K562 (cell line): ENCODE results near the gene MED29. TPM values are rescaled to one million over a fixed set of nuclear protein-coding genes. Genes with fewer than 3 reads are reported as not detected.

Source experiments
- CBFB ChIP-seq: sonication (generic); formaldehyde crosslinking; IDR thresholded peaks from 2 replicates; pipeline ENCODE4 v1.4.0; 2020; ENCODE audit warnings: mild to moderate bottlenecking, missing genetic modification reagents
- DLX4 ChIP-seq: fragments of 250-450 bp; sonication (Bioruptor Pico); IDR thresholded peaks from 2 replicates; pipeline ENCODE4 v1.6.1; 2021; ENCODE audit warnings: mild to moderate bottlenecking
- DPF2 ChIP-seq: fragments of 450-650 bp; IDR thresholded peaks from 2 replicates; pipeline ENCODE4 v1.6.1; 2016
- ELK3 ChIP-seq: fragments of 450-650 bp; formaldehyde crosslinking; IDR thresholded peaks from 2 replicates; pipeline ENCODE4 v1.4.0; 2020; ENCODE audit warnings: mild to moderate bottlenecking
- FOXO4 ChIP-seq: fragments of 450-650 bp; formaldehyde crosslinking; IDR thresholded peaks from 2 replicates; pipeline ENCODE4 v1.4.0; 2020; ENCODE audit warnings: mild to moderate bottlenecking, moderate library complexity
- GATAD2B ChIP-seq: fragments of 450-650 bp; IDR thresholded peaks from 2 replicates; pipeline ENCODE4 v1.6.1; 2017; ENCODE audit warnings: mild to moderate bottlenecking, borderline replicate concordance
- NCOA6 ChIP-seq: fragments of 450-650 bp; IDR thresholded peaks from 2 replicates; pipeline ENCODE4 v1.6.1; 2017; ENCODE audit warnings: mild to moderate bottlenecking
- POLR2G ChIP-seq: fragments of 200-400 bp; formaldehyde crosslinking; IDR thresholded peaks from 2 replicates; pipeline ENCODE4 v1.6.1; 2017; ENCODE audit warnings: low read depth, mild to moderate bottlenecking, antibody characterized with exemption, low read length, moderate library complexity
- POLR3A ChIP-seq: IDR thresholded peaks from 2 replicates; pipeline ENCODE4 v1.6.1; 2011; ENCODE audit warnings: borderline replicate concordance, mild to moderate bottlenecking, moderate library complexity; ENCODE audit not compliant: insufficient read length, insufficient read depth; ENCODE audit errors: extremely low read depth
- RUNX1 ChIP-seq: sonication (generic); IDR thresholded peaks from 2 replicates; pipeline ENCODE4 v1.6.1; 2016; ENCODE audit warnings: antibody characterized with exemption, low read depth
- TBP ChIP-seq: optimal IDR thresholded peaks from 2 replicates; pipeline ENCODE3; 2011; ENCODE audit warnings: low read depth, low read length, improper control_type of control experiment
- TCFL5 ChIP-seq: fragments of 250-450 bp; sonication (Bioruptor Pico); conservative IDR thresholded peaks from 2 replicates; pipeline ENCODE4 v1.6.1; 2021; ENCODE audit warnings: mild to moderate bottlenecking, moderate library complexity, matching md5 sums
- YBX1 ChIP-seq: fragments of 450-650 bp; IDR thresholded peaks from 2 replicates; pipeline ENCODE4 v1.7.1; 2016; ENCODE audit warnings: mild to moderate bottlenecking
- ZBTB12 ChIP-seq: fragments of 250-450 bp; sonication (Bioruptor Pico); IDR thresholded peaks from 2 replicates; pipeline ENCODE4 v1.4.0; 2020
- ZC3H8 ChIP-seq: fragments of 450-650 bp; IDR thresholded peaks from 2 replicates; pipeline ENCODE4 v1.6.1; 2017
- ZNF175 ChIP-seq: fragments of 200-800 bp; sonication (Bioruptor generic); IDR thresholded peaks from 2 replicates; pipeline ENCODE4 v1.6.1; 2016; ENCODE audit warnings: low read depth, mild to moderate bottlenecking, missing genetic modification characterization, missing compliant biosample characterization
- ZNF217 ChIP-seq: sonication (generic); formaldehyde crosslinking; IDR thresholded peaks from 2 replicates; pipeline ENCODE4 v1.8.0; 2022; ENCODE audit warnings: mild to moderate bottlenecking, missing genetic modification reagents
- ZNF408 ChIP-seq: fragments of 250-450 bp; sonication (Bioruptor Pico); IDR thresholded peaks from 2 replicates; pipeline ENCODE4 v1.4.0; 2020; ENCODE audit warnings: low read depth, mild to moderate bottlenecking, moderate library complexity
- ZNF707 ChIP-seq: fragments of 250-450 bp; sonication (Bioruptor Pico); conservative IDR thresholded peaks from 2 replicates; pipeline ENCODE4 v1.8.0; 2022; ENCODE audit warnings: inconsistent platforms, mild to moderate bottlenecking, moderate library complexity
- ZNF785 ChIP-seq: fragments of 250-450 bp; sonication (Bioruptor Pico); IDR thresholded peaks from 2 replicates; pipeline ENCODE4 v1.4.0; 2020; ENCODE audit warnings: mild to moderate bottlenecking
- ZNF79 ChIP-seq: fragments of 250-450 bp; sonication (Bioruptor Pico); IDR thresholded peaks from 2 replicates; pipeline ENCODE4 v1.4.0; 2020; ENCODE audit warnings: low read depth, mild to moderate bottlenecking, moderate library complexity
- polyA plus RNA-seq, 8 experiments: library from polyadenylated mRNA; depleted of rRNA in 4 of 8; stranded (reverse) in 5 of 8; unstranded in 3 of 8; fragments of >200 nt; fragmentation: Nextera tagmentation in 2 of 8; fragmentation: Illumina TruSeq in 1 of 8; extraction: Ambion mirVana in 2 of 8; extraction: Trizol in 1 of 8; gene quantifications; 2 replicates each; pipeline versions ENCODE4 v1.2.1 to v1.2.3, GENCODE V29; 2011 to 2014; ENCODE audit warnings: inconsistent platforms in 1 of 8, missing spikeins in 1 of 8
- total RNA-seq, 7 experiments: library from RNA; depleted of rRNA in 6 of 7; stranded (reverse); fragments of >200 nt in 6 of 7; fragmentation: Illumina TruSeq in 2 of 7; extraction: Trizol in 2 of 7; gene quantifications; 2 replicates each; pipeline versions ENCODE4 v1.2.1 to v1.2.3, GENCODE V29; 2011 to 2021; ENCODE audit warnings: low replicate concordance in 1 of 7
- TF ChIP-seq, protein P1 (sequence below): sonication (generic); formaldehyde crosslinking; IDR thresholded peaks from 2 replicates; pipeline ENCODE4 v1.9.0; 2022; ENCODE audit warnings: mild to moderate bottlenecking, missing genetic modification reagents
- TF ChIP-seq, protein P2 (sequence below): fragments of 450-650 bp; formaldehyde crosslinking; IDR thresholded peaks from 2 replicates; pipeline ENCODE4 v1.4.0; 2022; ENCODE audit warnings: missing genetic modification characterization

Gene MED29
- total and polyA plus RNA-seq, 9 of the 15 experiments (the other 6 are each of a cell fraction or from before 2014, with no cell fraction given) = 1.8 to 22.6 (median 12.4) TPM

DNA sequence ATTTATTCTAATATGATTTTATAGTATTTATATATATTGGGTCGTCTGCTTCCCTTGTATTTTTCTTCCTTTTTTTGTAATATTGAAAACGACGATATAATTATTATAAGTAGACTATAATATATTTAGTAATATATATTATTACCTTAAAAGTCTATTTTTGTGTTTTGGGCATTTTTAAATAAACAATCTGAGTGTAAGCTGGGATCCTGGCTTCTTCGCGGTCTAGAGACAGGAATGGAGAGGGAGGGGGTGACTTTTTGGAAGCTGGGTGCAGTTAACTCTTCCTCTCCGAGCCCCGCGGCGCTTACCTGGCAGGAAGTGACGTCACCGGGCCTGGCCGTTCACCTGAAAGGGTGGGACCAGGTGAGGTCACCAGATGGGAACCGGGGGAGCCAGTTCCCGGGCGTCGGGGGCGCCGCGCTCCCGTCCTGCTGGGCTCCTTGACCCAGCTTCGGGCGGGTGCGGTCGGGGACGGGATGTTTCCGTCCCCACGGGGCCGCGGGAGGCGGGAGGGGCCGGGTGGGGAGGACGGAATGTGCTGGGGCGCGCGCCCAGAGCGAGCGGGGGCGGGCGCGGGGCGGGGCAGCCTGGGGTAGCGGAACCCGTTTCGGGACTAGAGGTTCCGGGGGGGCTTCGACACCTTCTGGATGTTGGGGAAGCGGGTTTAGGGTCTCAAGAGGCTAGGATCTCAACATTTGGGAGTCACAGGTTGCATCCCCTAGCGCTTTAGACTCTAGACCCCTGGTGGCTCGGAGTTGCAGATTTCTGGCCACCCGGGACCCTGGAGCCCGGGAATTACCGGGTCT is 18.2 kb downstream of the MED29 start (continued):
- TF ChIP-seq FOXO4 (CRISPR knock-in tag) (0 out of 2 replicates have a peak, but pooled peaks have one; percentile 41), ZC3H8 (no peak), ZBTB12 (CRISPR knock-in tag) (peak; percentile 75), ZNF707 (CRISPR knock-in tag) (no peak), ZNF175 (CRISPR knock-in tag) (no peak), CBFB (no peak), ZNF408 (CRISPR knock-in tag) (no peak), DLX4 (CRISPR knock-in tag) (no peak), TBP (no peak), YBX1 (no peak), GATAD2B (peak; percentile 72; the same call in 1 of the 2 replicates), ZNF785 (CRISPR knock-in tag) (no peak), POLR3A (no peak), RUNX1 (no peak), DPF2 (no peak; the same call in 1 of the 2 replicates), ELK3 (no peak), TCFL5 (no peak), ZNF217 (CRISPR knock-in tag) (no peak), POLR2G (peak; percentile 79), ZNF79 (CRISPR knock-in tag) (no peak), NCOA6 (no peak)
- TF ChIP-seq, protein P1, sequence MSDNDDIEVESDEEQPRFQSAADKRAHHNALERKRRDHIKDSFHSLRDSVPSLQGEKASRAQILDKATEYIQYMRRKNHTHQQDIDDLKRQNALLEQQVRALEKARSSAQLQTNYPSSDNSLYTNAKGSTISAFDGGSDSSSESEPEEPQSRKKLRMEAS = no peak
- TF ChIP-seq, protein P2, sequence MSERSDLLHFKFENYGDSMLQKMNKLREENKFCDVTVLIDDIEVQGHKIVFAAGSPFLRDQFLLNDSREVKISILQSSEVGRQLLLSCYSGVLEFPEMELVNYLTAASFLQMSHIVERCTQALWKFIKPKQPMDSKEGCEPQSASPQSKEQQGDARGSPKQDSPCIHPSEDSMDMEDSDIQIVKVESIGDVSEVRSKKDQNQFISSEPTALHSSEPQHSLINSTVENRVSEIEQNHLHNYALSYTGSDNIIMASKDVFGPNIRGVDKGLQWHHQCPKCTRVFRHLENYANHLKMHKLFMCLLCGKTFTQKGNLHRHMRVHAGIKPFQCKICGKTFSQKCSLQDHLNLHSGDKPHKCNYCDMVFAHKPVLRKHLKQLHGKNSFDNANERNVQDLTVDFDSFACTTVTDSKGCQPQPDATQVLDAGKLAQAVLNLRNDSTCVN (CRISPR knock-in tag) = no peak
